C4-2B (cell line): ENCODE data around the gene ANKRD61.

Source experiments
- CTCF ChIP-seq: fragments of 450-650 bp; conservative IDR thresholded peaks from 2 replicates; pipeline ENCODE4 v1.5.1; 2017; ENCODE audit warnings: mild to moderate bottlenecking
- ZFX ChIP-seq: fragments of 450-650 bp; IDR thresholded peaks from 2 replicates; pipeline ENCODE4 v1.6.1; 2017

- no peak for TF ChIP-seq CTCF
- TF ChIP-seq ZFX = no peak
These were observed 26.3 kb downstream of the ANKRD61 start for GRCh38 chr7:6057316-6058129.
